SK-N-SH (cell line): Measurements from ENCODE around the gene PRSS56. TPM values are rescaled to one million over a fixed set of nuclear protein-coding genes. Genes with fewer than 3 reads are reported as not detected.

Experiments
- CTCF ChIA-PET: fragments of 300-600, 350-600 bp; formaldehyde crosslinking; extraction: SDS; loops from one replicate; lab custom pipeline; 2021; lab: Yijun Ruan, JAX
- POLR2A ChIA-PET: fragments of 350-600 bp; sonication (Branson Sonifier 250); formaldehyde crosslinking; extraction: SDS; loops from one replicate; lab custom pipeline; 2020; ENCODE audit warnings: antibody characterized with exemption, inconsistent platforms; lab: Yijun Ruan, JAX
- DNase-seq: peaks from one replicate; pipeline ENCODE4 v3.0.0; 2012
- H2AFZ ChIP-seq: fragments of 200-600 bp; sonication (generic); 2 replicates; pipeline ENCODE4 v1.8.1; 2016; ENCODE audit warnings: antibody characterized with exemption, mild to moderate bottlenecking, low read depth
- H3F3A ChIP-seq: fragments of 200-600 bp; sonication (generic); replicated peaks from 2 replicates; pipeline ENCODE3; 2016; ENCODE audit warnings: antibody characterized with exemption, mild to moderate bottlenecking; ENCODE audit not compliant: insufficient read depth
- H3K27ac ChIP-seq, 2 experiments: fragments of 200-500 bp in 1 of 2; fragments of 200-600 bp in 1 of 2; sonication (Bioruptor generic) in 1 of 2; sonication (generic), shearing (Covaris generic) in 1 of 2; 2 replicates each; pipeline versions ENCODE4 v1.5.1 to v1.6.1; 2014 to 2016; ENCODE audit warnings: low read depth in 2 of 2, inconsistent platforms in 1 of 2, low read length in 1 of 2, mild to moderate bottlenecking in 1 of 2, mixed read lengths in 1 of 2
- H3K27me3 ChIP-seq: fragments of 200-600 bp; sonication (generic), shearing (Covaris generic); 2 replicates; pipeline ENCODE4 v1.6.1; 2016; ENCODE audit warnings: mixed run types; ENCODE audit not compliant: insufficient read depth
- H3K36me3 ChIP-seq, 2 experiments: fragments of 200-500 bp in 1 of 2; fragments of 200-600 bp in 1 of 2; sonication (Bioruptor generic) in 1 of 2; sonication (generic) in 1 of 2; replicated peaks in 1 of 2; 2 replicates each; pipeline versions ENCODE3 to v1.5.1; 2014 to 2016; ENCODE audit warnings: low read length in 1 of 2, mild to moderate bottlenecking in 1 of 2; ENCODE audit not compliant: insufficient read depth in 2 of 2, control insufficient read depth in 1 of 2
- H3K4me1 ChIP-seq, 2 experiments: fragments of 200-500 bp in 1 of 2; fragments of 200-600 bp in 1 of 2; sonication (Bioruptor generic) in 1 of 2; sonication (generic), shearing (Covaris generic) in 1 of 2; 2 replicates each; pipeline versions ENCODE4 v1.5.1 to v1.6.1; 2014 to 2016; ENCODE audit warnings: low read depth in 1 of 2, low read length in 1 of 2, mixed run types in 1 of 2; ENCODE audit not compliant: insufficient read depth in 2 of 2, control insufficient read depth in 1 of 2
- H3K4me2 ChIP-seq: fragments of 200-600 bp; sonication (generic), shearing (Covaris generic); 2 replicates; pipeline ENCODE4 v1.6.1; 2017; ENCODE audit warnings: mixed run types
- H3K4me3 ChIP-seq, 2 experiments: fragments of 200-500 bp in 1 of 2; fragments of 200-600 bp in 1 of 2; sonication (Bioruptor generic) in 1 of 2; sonication (generic), shearing (Covaris generic) in 1 of 2; 2 replicates each; pipeline versions ENCODE4 v1.5.1 to v1.8.1; 2014 to 2016; ENCODE audit warnings: low read depth in 2 of 2, inconsistent platforms in 1 of 2, low read length in 1 of 2, mild to moderate bottlenecking in 1 of 2, mixed read lengths in 1 of 2, moderate library complexity in 1 of 2
- H3K79me2 ChIP-seq: fragments of 200-600 bp; sonication (generic); 2 replicates; pipeline ENCODE4 v1.8.1; 2017; ENCODE audit warnings: mild to moderate bottlenecking; ENCODE audit not compliant: insufficient read depth
- H3K9ac ChIP-seq: fragments of 200-600 bp; sonication (generic); 2 replicates; pipeline ENCODE4 v1.6.1; 2017; ENCODE audit warnings: mixed run types
- H3K9me2 ChIP-seq: fragments of 200-600 bp; sonication (generic); 2 replicates; pipeline ENCODE4 v1.6.1; 2017; ENCODE audit warnings: mixed run types
- H3K9me3 ChIP-seq: fragments of 200-600 bp; sonication (generic); 2 replicates; pipeline ENCODE4 v1.6.1; 2017; ENCODE audit warnings: mixed run types, mild to moderate bottlenecking, moderate library complexity
- H4K20me1 ChIP-seq: fragments of 200-600 bp; sonication (generic); 2 replicates; pipeline ENCODE4 v1.6.1; 2017; ENCODE audit warnings: mild to moderate bottlenecking, mixed run types; ENCODE audit not compliant: insufficient read depth
- CHD2 ChIP-seq: fragments of 150-350 bp; IDR thresholded peaks from 2 replicates; pipeline ENCODE4 v1.6.1; 2018; ENCODE audit warnings: low read length; ENCODE audit not compliant: partially characterized antibody
- EP300 ChIP-seq, 2 experiments: IDR thresholded peaks; 2 replicates each; pipeline versions ENCODE4 v1.4.0 to v1.6.1; 2012; ENCODE audit warnings: borderline replicate concordance in 1 of 2, low read depth in 1 of 2, low read length in 1 of 2
- EZH2phosphoT487 ChIP-seq: fragments of 200-600 bp; sonication (generic); IDR thresholded peaks from 2 replicates; pipeline ENCODE4 v1.6.1; 2017; ENCODE audit warnings: low read depth, mixed run types, mild to moderate bottlenecking, antibody characterized with exemption, moderate library complexity, borderline replicate concordance
- FOSL2 ChIP-seq: IDR thresholded peaks from 2 replicates; pipeline ENCODE4 v1.4.0; 2012; ENCODE audit warnings: low read depth, mild to moderate bottlenecking, moderate library complexity, borderline replicate concordance
- FOXM1 ChIP-seq: IDR thresholded peaks from 2 replicates; pipeline ENCODE4 v1.4.0; 2012; ENCODE audit warnings: low read depth, mild to moderate bottlenecking
- GABPA ChIP-seq: IDR thresholded peaks from 2 replicates; pipeline ENCODE4 v1.4.0; 2012; ENCODE audit warnings: low read depth, mild to moderate bottlenecking
- GATA2 ChIP-seq: sonication (generic); formaldehyde crosslinking; IDR thresholded peaks from 2 replicates; pipeline ENCODE4 v1.5.0; 2020; ENCODE audit warnings: mild to moderate bottlenecking, missing genetic modification reagents
- IRF3 ChIP-seq: fragments of 150-350 bp; IDR thresholded peaks from 2 replicates; pipeline ENCODE4 v1.6.1; 2016; ENCODE audit warnings: mild to moderate bottlenecking, low read depth, low read length
- MEF2A ChIP-seq: IDR thresholded peaks from 2 replicates; pipeline ENCODE4 v1.4.0; 2012; ENCODE audit warnings: low read depth, borderline replicate concordance
- MXI1 ChIP-seq: IDR thresholded peaks from 2 replicates; pipeline ENCODE4 v1.6.1; 2012; ENCODE audit warnings: mild to moderate bottlenecking, low read depth, low read length, improper control_type of control experiment
- NRF1 ChIP-seq: IDR thresholded peaks from 2 replicates; pipeline ENCODE4 v1.6.1; 2012; ENCODE audit warnings: low read depth, mild to moderate bottlenecking, low read length
- POLR2AphosphoS5 ChIP-seq: IDR thresholded peaks from 2 replicates; pipeline ENCODE4 v1.6.1; 2012; ENCODE audit warnings: low read depth, low read length
- RAD21 ChIP-seq: IDR thresholded peaks from 2 replicates; pipeline ENCODE4 v1.6.1; 2012; ENCODE audit warnings: mild to moderate bottlenecking, low read length
- RCOR1 ChIP-seq: fragments of 150-350 bp; IDR thresholded peaks from 2 replicates; pipeline ENCODE4 v1.6.1; 2017; ENCODE audit warnings: antibody characterized with exemption, low read length
- RFX5 ChIP-seq: IDR thresholded peaks from 2 replicates; pipeline ENCODE4 v1.6.1; 2012; ENCODE audit warnings: mild to moderate bottlenecking, improper control_type of control experiment, low read length
- TEAD4 ChIP-seq: IDR thresholded peaks from 2 replicates; pipeline ENCODE4 v1.4.0; 2012; ENCODE audit warnings: mild to moderate bottlenecking, borderline replicate concordance; ENCODE audit not compliant: insufficient read depth
- YY1 ChIP-seq: IDR thresholded peaks from 2 replicates; pipeline ENCODE4 v1.4.0; 2012; ENCODE audit warnings: low read depth, mild to moderate bottlenecking
- WGBS: methylation state at CpG from one replicate; pipeline ENCODE4 v1.1.6; 2017; ENCODE audit warnings: low lambda C conversion rate; 5-methylcytosine and 5-hydroxymethylcytosine counted together
- polyA plus RNA-seq, 3 experiments: library from polyadenylated mRNA; depleted of rRNA; stranded (reverse); fragments of >200 nt; gene quantifications; 2 replicates each; pipeline ENCODE4 v1.2.3, GENCODE V29; 2012
- TF ChIP-seq, protein P1 (sequence below): IDR thresholded peaks from 2 replicates; pipeline ENCODE4 v1.4.0; 2012; ENCODE audit warnings: low read depth, borderline replicate concordance

PRSS56 gene
- polyA plus RNA-seq, 1 of the 3 experiments (the other 2 are of a cell fraction) = not detected

DNA sequence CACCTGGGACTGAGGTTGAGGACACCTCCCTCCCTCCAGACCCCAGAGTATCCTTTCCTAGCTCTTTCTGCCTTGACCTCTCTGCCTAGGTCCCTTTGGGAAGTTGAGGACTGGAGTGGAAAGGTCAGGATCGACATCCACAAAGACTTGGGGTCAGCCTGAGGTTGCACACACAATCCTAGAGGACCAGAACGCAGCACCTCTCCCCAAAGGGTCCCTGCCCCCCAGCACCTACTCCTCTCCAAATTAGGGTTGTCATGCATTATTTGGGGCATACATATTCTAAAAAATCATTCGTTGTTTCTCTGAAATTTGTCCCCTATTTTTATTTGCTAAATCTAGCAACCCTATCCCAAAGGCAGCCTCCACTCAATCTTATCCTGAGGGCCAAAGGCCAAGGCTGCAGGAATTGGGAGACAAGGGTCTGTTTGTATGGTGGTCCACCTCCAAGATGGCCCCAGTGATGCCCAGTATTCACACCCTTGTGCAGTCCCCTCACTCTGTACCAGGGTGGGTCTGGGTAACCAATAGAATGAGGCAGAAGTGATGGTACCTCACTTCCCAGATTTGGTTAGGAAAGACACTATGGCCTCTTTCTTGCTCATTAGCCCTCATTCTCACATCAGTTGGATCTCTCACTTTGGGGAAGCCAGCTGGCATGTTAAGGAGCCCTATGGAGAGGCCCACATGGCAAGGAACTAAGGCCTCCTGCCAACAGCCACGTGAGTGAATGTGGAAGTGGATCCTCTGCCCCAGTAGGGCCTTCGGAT, 15.8 kb downstream of the PRSS56 start:
- 50% methylated on average over 5 of the region's 5 CpGs for WGBS
- Histone ChIP-seq H3K27ac (no peak overlapping the region), H3K4me2 (no peak overlapping the region), H3F3A (no peaks in the 10 kb centered on the region), H3K4me3 (no peak overlapping the region), H3K36me3 (no peaks in the 10 kb centered on the region), H2AFZ (no peak overlapping the region), H3K9ac (no peak overlapping the region), H4K20me1 (no peaks in the 10 kb centered on the region), H3K4me1 (peaks cover 0 to 5% of the 10 kb centered on the region in 2 experiments; a peak in 1 of 4 replicates), H3K79me2 (no peaks in the 10 kb centered on the region), H3K27me3 (no peaks in the 10 kb centered on the region), H3K9me2 (no peaks in the 10 kb centered on the region), H3K9me3 (no peaks in the 10 kb centered on the region)
- DNase-seq = no peak
- CTCF ChIA-PET = no interaction called here
- POLR2A ChIA-PET = no interaction called here
- TF ChIP-seq, protein P1, sequence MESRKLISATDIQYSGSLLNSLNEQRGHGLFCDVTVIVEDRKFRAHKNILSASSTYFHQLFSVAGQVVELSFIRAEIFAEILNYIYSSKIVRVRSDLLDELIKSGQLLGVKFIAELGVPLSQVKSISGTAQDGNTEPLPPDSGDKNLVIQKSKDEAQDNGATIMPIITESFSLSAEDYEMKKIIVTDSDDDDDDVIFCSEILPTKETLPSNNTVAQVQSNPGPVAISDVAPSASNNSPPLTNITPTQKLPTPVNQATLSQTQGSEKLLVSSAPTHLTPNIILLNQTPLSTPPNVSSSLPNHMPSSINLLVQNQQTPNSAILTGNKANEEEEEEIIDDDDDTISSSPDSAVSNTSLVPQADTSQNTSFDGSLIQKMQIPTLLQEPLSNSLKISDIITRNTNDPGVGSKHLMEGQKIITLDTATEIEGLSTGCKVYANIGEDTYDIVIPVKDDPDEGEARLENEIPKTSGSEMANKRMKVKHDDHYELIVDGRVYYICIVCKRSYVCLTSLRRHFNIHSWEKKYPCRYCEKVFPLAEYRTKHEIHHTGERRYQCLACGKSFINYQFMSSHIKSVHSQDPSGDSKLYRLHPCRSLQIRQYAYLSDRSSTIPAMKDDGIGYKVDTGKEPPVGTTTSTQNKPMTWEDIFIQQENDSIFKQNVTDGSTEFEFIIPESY = no peak
- TF ChIP-seq RFX5 = no peak
- no peak for TF ChIP-seq FOSL2
- TF ChIP-seq TEAD4 = no peak
- no peak for TF ChIP-seq YY1
- TF ChIP-seq GABPA = no peak
- no peak for TF ChIP-seq MEF2A
- no peak for TF ChIP-seq IRF3
- TF ChIP-seq MXI1 = no peak
- no peak for TF ChIP-seq RAD21
- no peak for TF ChIP-seq RCOR1
- TF ChIP-seq FOXM1 = no peak
- no peak for TF ChIP-seq POLR2AphosphoS5
- no peak for TF ChIP-seq GATA2 (CRISPR knock-in tag)
- no peak for TF ChIP-seq EZH2phosphoT487
- TF ChIP-seq CHD2 = no peak
- TF ChIP-seq NRF1 = no peak
- no peak for TF ChIP-seq EP300 (IDR thresholded peaks at IDR 0.05; ENCODE audit: borderline replicate concordance in 1 of 2, low read depth in 1 of 2, low read length in 1 of 2)
